Muscle layer of colon (tissue), 2 donors: ENCODE results near the gene ZIC2.

Experiments
- H3K27ac ChIP-seq: one replicate; pipeline ENCODE4 v1.7.0; 2013; ENCODE audit warnings: low read depth, mild to moderate bottlenecking, low read length, moderate library complexity
- H3K27me3 ChIP-seq, 2 donors: one replicate each; pipeline ENCODE4 v1.7.0; 2013; ENCODE audit warnings: low read length in 2 of 2, mild to moderate bottlenecking in 2 of 2; ENCODE audit not compliant: insufficient read depth in 2 of 2, control insufficient read depth in 1 of 2
- H3K36me3 ChIP-seq: one replicate; pipeline ENCODE4 v1.7.0; 2013; ENCODE audit warnings: mild to moderate bottlenecking, low read length; ENCODE audit not compliant: insufficient read depth
- H3K4me1 ChIP-seq: one replicate; pipeline ENCODE4 v1.7.0; 2013; ENCODE audit warnings: mild to moderate bottlenecking, low read length; ENCODE audit not compliant: insufficient read depth
- H3K4me3 ChIP-seq, 2 donors: one replicate each; pipeline ENCODE4 v1.7.0; 2013; ENCODE audit warnings: low read length in 2 of 2, low read depth in 1 of 2, mild to moderate bottlenecking in 1 of 2, moderate library complexity in 1 of 2
- H3K9ac ChIP-seq: one replicate; pipeline ENCODE4 v1.7.0; 2013; ENCODE audit warnings: low read length
- H3K9me3 ChIP-seq: one replicate; pipeline ENCODE4 v1.7.0; 2013; ENCODE audit warnings: mild to moderate bottlenecking, low read length
- donor health status: abdominal sarcoma.
- donor health status: Adenocarcinoma of cecum.

Gene ZIC2

DNA sequence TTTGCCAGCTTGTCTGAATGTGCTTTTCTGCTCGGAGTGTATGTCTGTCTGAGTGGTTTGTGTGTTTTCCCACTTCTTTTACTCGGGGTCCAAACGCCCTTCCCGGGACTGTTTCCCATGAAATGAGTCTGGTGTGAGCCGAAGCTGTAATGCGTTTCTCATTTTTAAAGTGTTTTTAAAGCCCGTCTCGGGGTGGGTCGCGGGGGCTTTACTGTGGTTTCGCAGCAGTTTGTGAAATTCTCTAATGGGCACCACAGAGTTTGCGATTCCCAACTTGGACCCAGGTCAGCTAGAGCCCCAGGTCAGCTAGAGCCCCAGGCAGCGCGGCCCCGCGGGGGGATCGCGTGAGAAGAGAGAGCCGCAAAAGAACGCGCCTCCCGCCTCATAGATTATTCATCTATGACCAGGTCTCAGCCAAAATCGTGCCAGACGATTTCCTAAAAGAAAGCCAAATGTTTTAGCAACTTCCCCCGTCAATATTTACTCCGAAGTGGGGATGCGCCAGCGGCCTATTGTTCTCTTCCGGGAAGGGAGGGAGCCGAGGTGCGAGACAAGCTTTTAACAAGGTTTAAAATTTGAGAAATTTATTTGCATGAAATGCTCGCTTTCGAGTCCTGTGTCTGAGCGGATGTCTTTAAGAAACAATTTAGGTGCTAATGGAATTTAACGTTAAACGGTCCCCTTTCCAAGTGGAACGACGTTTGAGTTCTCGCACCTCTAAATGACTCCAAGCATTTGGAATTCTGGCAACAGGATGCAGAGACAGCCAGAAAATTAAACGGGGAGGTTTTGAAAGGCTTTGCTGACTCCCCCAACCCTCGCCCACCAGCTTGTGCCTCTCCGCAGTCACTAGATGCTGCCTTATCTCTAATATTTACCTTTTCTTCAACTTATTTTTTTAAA lies 2.2 kb downstream of the ZIC2 start:
- Histone ChIP-seq H3K4me1 (peaks cover 9% of the 10 kb centered on the region), H3K9me3 (peaks cover 19% of the 10 kb centered on the region), H3K9ac (no peak overlapping the region), H3K4me3 (no peak overlapping the region), H3K27ac (no peak overlapping the region), H3K27me3 (peaks cover 72 to 91% of the 10 kb centered on the region in 2 donors), H3K36me3 (no peaks in the 10 kb centered on the region)

DNA sequence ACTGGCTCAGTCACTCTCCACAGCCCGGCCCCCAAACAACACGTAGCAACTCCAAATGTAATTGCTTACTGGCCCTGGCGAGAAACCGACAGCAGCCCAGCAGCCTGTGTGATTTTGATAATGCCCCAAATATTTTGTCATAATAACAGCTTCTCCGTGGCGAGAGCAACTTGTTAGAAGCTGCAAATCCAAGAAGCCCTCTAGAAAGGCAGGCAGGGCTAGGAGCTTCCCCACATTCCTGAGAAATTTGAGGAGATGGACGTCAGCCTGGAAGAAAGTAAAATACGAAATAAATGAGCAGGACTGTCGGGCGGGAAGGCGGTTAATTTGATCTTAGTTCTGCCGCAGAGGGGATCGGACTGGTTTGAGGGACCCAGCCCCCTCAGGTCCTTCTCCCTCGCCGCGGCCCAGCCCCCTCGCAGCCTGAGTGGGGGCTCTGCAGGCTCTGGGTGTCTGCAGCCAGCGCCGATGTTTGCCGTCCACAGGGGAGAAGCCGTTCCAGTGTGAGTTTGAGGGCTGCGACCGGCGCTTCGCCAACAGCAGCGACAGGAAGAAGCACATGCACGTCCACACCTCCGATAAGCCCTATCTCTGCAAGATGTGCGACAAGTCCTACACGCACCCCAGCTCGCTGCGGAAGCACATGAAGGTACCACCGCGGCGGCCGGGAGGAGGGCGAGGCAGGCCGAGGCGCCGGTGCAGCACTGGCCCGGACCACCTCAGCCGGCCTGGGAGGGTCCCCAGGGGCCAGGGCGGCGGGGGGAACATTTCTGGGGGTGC lies 3.1 kb downstream of the ZIC2 start:
- Histone ChIP-seq H3K27ac (no peak overlapping the region), H3K4me3 (no peak overlapping the region), H3K9ac (no peak overlapping the region), H3K4me1 (peaks cover 7% of the 10 kb centered on the region), H3K36me3 (no peaks in the 10 kb centered on the region), H3K27me3 (peaks cover 72 to 91% of the 10 kb centered on the region in 2 donors), H3K9me3 (peaks cover 19% of the 10 kb centered on the region)

DNA sequence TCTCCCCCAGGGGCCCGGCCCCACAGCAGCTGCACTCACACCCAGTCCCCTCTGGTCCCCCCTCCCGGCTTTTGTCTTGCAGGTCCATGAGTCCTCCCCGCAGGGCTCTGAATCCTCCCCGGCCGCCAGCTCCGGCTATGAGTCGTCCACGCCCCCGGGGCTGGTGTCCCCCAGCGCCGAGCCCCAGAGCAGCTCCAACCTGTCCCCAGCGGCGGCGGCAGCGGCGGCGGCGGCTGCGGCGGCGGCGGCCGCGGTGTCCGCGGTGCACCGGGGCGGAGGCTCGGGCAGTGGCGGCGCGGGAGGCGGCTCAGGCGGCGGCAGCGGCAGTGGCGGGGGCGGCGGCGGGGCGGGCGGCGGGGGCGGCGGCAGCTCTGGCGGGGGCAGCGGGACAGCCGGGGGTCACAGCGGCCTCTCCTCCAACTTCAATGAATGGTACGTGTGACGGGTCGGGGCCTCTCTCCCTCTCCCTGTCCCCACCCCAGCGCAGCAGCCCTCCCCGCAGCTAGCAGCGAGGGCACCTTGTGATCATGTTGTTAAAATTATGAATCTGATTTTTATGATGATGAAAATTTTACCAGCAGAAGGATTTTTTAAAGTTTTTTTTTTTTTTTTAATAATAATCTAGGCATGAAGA lies 3.8 kb downstream of the ZIC2 start:
- Histone ChIP-seq H3K4me3 (no peak overlapping the region), H3K9ac (no peak overlapping the region), H3K4me1 (peaks cover 9% of the 10 kb centered on the region), H3K27ac (no peak overlapping the region), H3K27me3 (peaks cover 72 to 91% of the 10 kb centered on the region in 2 donors), H3K9me3 (peaks cover 19% of the 10 kb centered on the region), H3K36me3 (no peaks in the 10 kb centered on the region)

DNA sequence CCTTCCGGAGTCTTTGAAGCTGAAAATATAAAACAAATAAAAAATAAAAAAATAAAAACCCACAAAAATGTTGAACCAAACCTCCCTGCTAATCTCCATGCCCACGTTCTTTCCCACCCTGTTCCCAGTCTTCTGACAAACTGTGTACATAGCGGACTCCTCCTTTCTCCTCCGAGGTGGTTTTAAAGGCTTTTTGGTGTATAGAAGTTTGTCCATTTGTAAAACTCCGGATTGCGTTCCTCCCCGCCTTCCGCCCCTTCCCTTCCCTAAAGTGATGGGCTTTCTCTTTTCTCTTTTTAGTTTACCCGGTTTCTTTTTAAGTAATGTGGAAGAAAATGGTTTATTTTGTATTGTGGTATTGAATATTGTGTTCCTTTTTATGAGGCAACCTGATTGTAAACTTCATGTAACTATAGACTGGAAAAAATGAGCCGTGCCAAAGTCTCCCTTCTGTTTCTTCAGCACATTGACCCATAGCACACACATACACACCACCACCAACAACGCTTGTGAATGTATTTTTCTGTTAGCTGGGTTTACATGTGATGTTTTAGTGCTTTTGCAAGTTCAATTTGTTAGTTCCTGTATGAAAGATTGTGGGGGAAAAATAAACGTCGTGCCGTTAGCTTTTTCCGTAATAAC lies 4.4 kb downstream of the ZIC2 start:
- Histone ChIP-seq H3K27ac (no peak overlapping the region), H3K4me1 (peaks cover 9% of the 10 kb centered on the region), H3K4me3 (no peak overlapping the region), H3K9ac (no peak overlapping the region), H3K36me3 (no peaks in the 10 kb centered on the region), H3K9me3 (peaks cover 19% of the 10 kb centered on the region), H3K27me3 (peaks cover 78 to 93% of the 10 kb centered on the region in 2 donors)

DNA sequence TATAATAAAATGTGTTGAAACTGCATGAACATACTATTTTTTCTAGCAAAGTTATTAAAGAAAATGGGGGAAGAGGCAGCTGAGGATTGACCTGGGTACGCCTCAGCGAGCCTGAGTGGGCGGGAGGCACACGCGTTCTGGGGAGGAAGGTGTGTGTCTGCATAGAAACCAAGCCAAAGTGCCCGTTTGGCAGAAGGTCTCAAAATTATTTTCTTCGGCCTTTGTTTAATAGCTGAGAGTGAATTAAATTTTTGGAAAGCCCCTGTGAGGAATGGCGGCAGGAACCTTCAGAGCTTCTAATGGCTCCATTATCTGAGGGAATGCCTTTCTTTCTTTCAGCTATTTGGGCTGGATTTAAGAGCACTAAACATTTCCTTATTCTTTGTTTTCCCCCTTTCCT lies 5.2 kb downstream of the ZIC2 start:
- Histone ChIP-seq H3K4me1 (peaks cover 9% of the 10 kb centered on the region), H3K36me3 (no peaks in the 10 kb centered on the region), H3K27ac (no peak overlapping the region), H3K27me3 (peaks cover 85 to 98% of the 10 kb centered on the region in 2 donors), H3K4me3 (no peak overlapping the region), H3K9me3 (peaks cover 19% of the 10 kb centered on the region), H3K9ac (no peak overlapping the region)

DNA sequence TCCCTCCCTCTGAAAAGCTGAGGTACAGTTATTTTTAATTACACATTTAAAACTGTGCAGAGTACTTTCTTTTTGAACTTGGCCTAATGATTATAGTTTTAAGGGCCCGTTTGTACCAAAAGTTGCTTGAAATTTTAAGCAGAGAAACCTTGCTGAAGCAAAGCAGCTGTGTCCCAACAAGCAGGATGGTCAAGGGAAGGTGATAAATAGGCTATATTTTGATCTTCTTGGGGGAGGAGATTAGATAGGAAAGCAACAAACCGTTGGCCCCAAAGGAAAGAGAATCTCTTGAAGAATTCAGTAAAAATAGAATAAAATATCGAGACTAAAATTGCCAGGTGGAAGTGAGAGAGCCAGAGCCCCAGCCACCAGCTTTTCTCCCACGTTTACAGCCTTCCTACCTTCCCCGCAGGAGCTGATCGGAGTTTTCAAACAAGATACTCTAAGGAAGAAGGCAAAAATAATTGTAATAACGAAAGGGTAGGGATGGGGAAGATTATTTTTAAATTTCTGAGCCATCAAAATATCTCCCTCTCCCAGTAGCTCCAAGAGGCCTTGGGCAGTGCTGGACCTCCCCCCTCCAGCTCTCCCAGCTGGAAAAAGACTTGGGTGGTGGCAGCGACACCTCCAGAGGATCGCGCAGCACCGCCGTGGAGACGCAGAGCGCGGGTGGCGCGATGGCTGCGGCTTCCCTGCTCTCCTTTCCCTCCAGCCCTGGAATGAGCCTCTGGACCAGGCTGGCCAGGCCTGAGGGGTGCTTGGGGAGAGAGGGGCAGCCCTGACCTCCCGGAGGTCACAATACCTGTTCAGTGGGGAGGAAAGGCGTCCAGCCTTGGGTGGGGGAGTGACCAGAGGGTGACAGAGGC lies 5.8 kb downstream of the ZIC2 start:
- Histone ChIP-seq H3K4me1 (peaks cover 9% of the 10 kb centered on the region), H3K27me3 (peaks cover 92 to 98% of the 10 kb centered on the region in 2 donors), H3K9ac (no peak overlapping the region)

DNA sequence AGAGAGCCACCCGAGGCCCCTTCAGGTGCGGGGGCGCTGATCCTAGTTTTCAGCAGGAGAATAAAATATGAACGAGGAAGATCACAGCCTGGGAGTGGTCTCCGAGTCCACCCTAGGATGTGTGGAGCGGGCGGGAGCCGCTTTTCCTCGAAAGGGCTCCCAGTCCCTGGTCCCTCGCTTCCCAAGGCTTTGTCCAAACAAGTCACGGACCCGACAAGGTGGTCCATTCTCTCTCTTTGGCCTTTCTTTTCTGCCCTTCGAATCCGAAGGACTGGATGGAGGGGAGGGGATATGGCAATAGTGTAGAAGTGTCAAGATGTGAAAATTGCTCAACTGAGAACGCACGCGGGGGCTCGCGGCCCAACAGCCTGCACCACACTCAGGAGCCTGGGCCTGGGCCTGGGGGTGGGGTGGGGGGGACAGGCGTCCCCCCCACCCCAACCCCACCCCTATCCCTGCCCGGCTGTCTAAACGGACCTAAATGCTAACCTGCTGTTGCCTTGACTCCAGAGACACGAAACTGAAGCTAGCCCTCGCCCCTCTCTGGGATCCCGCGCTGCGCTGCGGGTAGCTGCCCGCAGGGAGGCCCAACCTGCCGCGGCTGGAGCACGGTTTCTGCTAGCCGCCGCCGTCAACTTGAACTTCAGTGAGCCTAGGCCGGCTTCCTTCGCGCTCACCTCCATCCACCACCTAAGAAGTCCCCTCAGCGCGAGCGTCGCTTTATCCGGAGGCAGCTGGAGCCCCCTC lies 7.1 kb downstream of the ZIC2 start:
- Histone ChIP-seq H3K4me3 (no peak overlapping the region), H3K9ac (no peak overlapping the region), H3K27ac (no peak overlapping the region), H3K9me3 (peaks cover 13% of the 10 kb centered on the region), H3K4me1 (peaks cover 9% of the 10 kb centered on the region), H3K36me3 (no peaks in the 10 kb centered on the region), H3K27me3 (peaks cover 93 to 98% of the 10 kb centered on the region in 2 donors)

More for the DNA sequence above, 5.8 kb downstream of the ZIC2 start:
- no peak overlapping the region for H3K4me3 ChIP-seq
- peaks cover 19% of the 10 kb centered on the region for H3K9me3 ChIP-seq
- H3K36me3 ChIP-seq = no peaks in the 10 kb centered on the region
- H3K27ac ChIP-seq = no peak overlapping the region

DNA sequence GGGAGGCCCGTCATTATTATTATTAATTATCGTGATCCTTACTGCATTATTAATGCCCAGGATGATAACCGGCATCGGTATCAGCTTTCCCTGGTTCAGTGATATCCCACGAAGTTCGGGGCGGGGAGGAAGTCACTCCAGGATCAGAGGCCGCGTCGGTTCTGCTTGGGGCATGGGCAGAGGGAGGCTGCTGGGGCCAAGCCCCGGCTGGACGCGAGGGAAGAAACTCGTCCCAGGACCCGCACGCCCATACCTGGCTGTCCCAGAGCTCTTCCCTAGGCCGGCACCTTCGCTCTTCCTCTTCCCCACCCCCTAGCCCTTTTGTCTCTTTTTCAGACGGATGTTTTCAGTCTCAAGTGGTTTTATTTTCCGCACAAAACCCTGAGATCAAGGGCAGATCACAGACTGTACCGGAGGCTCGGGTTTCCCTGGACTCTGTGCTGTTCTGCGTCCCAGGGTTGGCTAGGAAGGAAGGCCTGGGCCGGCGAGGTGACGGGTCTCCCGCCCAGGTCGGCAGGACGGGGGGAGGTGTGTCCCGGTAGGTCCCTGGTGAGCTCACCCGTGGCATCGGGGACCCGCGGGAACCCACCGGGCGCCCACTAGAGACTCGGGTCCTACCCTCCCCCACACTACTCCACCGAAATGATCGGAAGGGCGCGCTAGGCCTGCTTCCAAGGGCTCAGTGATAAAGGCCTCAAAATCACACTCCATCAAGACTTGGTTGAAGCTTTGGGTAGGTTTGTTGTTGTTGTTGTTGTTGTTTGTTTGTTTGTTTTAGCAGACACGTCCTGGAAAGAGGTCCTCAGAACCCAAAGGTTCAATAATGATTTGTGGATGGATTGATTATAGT lies 7.9 kb downstream of the ZIC2 start:
- H3K27me3 ChIP-seq = peaks cover 93 to 98% of the 10 kb centered on the region in 2 donors
- H3K27ac ChIP-seq = no peak overlapping the region
- H3K4me3 ChIP-seq = no peak overlapping the region
- H3K9me3 ChIP-seq = peaks cover 7% of the 10 kb centered on the region
- H3K9ac ChIP-seq = no peak overlapping the region
- no peaks in the 10 kb centered on the region for H3K36me3 ChIP-seq
- H3K4me1 ChIP-seq = peaks cover 9% of the 10 kb centered on the region

DNA sequence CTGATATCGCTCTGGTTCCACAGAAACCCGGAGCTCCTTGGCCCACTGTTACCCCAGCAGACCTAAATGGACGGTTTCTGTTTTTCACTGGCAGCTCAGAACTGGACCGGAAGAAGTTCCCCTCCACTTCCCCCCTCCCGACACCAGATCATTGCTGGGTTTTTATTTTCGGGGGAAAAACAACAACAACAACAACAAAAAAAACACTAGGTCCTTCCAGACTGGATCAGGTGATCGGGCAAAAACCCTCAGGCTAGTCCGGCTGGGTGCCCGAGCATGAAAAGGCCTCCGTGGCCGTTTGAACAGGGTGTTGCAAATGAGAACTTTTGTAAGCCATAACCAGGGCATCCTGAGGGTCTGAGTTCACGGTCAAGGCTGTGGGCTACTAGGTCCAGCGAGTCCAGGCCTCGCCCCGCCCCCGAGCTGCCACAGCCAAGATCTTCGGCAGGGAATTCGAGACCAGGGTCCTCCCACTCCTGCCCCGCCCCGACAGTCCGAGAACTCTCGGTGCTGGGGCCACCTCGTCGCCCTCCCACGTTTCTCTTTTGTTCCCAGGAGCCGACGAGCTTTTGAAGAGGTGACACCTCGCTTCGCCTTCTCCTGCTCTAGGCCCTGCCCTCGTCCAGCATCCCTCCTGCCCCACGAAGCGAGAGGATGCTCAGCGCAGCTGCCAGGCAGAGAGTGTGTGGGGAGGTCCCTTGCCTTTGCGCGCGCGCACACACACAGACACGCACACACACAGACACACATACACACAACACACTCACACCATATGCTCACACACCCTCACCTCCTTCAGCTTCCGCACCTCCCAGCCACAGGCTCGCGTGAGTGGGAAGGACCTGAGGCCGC lies 8.8 kb downstream of the ZIC2 start:
- H3K36me3 ChIP-seq = no peaks in the 10 kb centered on the region
- peaks cover 13% of the 10 kb centered on the region for H3K9me3 ChIP-seq
- peaks cover 95 to 99% of the 10 kb centered on the region in 2 donors for H3K27me3 ChIP-seq
- H3K9ac ChIP-seq = no peak overlapping the region
- H3K4me3 ChIP-seq = no peak overlapping the region
- H3K4me1 ChIP-seq = peaks cover 9% of the 10 kb centered on the region
- no peak overlapping the region for H3K27ac ChIP-seq
